NCI-H510A treated with DMSO at 0.1 percent for 48 hours (cell line): ENCODE results near the gene STKLD1.
"Not testable (repeated sequence)": the region's sequence is repeated elsewhere in the genome, so short reads cannot be mapped to it uniquely, and the experiment has no call there.

Experiments used
- DNase-seq: peaks from one replicate; lab custom pipeline; 2025; lab: John Stamatoyannopoulos, UW

STKLD1 gene

DNA sequence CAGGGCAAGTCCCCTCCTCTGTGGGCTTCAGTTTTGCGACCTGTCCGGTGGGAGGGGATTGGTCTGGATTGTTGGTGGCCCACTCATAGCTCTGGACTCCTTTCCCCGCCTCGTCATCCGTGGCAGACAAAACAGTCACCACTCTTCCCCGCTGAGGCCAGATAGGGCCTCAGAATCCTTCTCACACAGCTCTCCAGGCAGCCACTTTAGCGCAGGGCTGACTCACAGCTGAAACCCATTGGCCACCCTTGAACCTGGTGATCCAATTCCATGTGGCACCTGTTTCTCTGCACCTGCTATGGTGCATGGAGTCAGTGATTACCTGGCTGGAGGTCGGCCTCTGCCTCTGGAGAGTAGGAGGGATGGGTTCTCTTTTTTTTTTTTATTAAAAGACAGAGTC, 67.8 kb downstream of the STKLD1 start:
- peak; percentile 76 for DNase-seq

DNA sequence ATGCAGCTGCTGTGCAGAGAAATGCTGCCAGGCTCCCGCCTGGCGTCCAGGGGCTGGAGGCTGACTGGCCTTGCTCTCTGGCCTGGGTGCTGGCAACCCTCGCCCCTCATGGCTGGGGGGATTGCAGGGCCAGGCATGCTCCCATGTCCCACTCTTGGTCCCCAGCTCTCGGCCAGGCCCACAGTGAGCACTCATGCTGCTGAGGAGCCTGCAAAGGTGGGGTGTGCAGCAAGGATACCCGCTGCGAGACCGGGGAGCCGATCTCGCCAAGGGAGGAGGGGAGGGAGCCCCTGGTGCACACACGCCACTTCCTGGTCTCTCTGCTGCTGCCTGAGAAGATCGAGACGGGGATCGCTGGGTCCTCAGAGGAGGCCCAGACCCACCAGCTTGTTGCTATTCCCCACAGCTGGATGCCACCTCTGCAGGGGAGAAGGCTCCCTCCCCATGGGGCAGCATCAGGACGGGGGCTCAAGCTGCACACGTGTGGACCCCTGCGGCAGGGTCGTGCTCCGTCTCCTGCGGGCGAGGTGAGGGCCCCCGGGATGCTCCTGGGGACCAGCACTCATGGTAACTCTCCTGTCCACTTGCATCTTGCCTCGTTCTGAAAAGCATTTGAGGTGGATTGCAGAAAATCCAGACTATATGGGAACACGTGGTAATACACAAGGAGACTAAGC, 69.3 kb downstream of the STKLD1 start:
- DNase-seq, result no peak

DNA sequence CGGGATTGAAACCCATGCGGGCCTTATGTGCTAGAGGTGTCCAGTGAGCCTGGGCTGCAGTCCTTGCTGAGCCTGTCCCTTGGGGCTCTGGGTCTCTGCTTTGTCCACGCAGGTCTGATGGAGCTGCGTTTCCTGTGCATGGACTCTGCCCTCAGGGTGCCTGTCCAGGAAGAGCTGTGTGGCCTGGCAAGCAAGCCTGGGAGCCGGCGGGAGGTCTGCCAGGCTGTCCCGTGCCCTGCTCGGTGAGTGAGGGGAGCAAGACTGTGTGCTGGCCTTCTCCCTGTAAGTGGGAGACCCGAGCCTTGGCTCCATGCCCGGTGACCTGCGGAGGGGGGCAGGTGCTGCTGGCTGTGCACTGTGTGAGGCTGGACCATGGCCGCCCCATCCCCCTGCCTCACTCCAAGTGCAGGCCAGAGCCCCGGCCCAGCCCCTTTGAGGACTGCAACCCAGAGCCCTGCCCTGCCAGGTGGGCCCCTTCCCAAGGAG, 72.4 kb downstream of the STKLD1 start:
- DNase-seq, result no peak

DNA sequence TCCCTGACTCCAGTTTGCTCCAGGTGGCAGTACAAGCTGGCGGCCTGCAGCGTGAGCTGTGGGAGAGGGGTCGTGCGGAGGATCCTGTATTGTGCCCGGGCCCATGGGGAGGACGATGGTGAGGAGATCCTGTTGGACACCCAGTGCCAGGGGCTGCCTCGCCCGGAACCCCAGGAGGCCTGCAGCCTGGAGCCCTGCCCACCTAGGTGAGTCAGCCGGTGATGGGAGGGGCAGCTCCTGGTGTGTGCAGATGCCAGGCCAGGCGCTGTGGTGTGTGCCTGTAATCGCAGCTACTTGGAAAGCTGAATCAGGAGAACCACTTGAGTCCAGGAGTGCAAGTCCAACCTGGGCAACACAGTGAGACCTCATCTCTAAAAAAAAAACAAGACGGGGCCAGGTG, 73.6 kb downstream of the STKLD1 start:
- DNase-seq, result peak; percentile 32

- not testable (repeated sequence) for DNase-seq
Measured at GRCh38 chr9:133451865-133452264, 75.7 kb downstream of the STKLD1 start.

DNA sequence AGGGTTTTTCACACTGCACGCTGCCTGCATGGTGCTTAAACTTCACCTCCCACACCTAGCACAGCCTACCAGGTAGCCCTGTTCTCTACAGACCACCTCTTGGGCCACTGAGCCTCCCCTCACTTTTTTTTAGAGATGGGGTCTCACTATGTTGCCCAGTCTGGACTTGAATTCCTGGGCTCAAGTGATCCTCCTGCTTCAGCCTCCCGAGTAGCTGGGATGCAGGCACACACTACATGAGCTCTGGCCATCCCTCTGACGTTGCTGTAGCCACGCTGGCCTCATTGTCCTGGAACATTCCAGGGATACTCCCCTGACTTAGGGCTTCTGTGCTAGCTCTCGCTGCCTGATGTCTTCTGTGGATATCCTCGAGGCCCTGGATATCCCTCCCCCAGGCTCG, 76.4 kb downstream of the STKLD1 start:
- DNase-seq, result no peak

- no peak for DNase-seq
Measured at GRCh38 chr9:133453651-133454050, 77.5 kb downstream of the STKLD1 start.

DNA sequence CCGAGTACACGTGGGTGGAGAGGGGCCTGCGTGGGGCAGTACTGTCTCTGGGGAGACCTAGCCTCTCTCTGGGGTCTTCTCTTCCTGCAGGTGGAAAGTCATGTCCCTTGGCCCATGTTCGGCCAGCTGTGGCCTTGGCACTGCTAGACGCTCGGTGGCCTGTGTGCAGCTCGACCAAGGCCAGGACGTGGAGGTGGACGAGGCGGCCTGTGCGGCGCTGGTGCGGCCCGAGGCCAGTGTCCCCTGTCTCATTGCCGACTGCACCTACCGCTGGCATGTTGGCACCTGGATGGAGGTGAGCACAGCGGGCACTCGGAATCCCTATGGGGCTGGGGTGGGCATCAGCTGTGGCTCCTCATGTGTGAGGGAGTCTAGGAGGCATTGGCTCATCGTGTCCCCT, 78.2 kb downstream of the STKLD1 start:
- DNase-seq, result no peak

DNA sequence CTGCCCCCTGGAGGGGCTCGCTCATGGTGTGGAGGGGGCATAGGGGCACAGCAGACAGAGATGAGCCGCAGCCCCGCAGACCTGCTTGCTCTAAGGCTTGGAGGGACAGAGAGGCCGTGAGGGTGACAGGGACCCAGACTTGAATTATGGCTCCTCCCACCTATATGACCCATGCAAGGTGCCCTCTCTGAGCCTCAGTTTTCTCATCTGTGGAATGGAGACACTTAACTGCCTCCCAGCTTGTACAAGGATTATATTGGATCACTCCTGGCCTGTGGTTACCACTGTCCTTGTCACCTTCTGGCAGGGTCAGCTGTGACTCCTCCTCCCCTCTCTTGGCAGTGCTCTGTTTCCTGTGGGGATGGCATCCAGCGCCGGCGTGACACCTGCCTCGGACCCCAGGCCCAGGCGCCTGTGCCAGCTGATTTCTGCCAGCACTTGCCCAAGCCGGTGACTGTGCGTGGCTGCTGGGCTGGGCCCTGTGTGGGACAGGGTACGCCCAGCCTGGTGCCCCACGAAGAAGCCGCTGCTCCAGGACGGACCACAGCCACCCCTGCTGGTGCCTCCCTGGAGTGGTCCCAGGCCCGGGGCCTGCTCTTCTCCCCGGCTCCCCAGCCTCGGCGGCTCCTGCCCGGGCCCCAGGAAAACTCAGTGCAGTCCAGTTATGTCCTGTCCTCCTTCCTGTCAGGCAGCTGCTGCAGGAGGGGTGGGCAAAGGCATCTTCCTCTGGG, 78.9 kb downstream of the STKLD1 start:
- DNase-seq, result no peak
